Cardiac muscle cell (in vitro differentiated cells and primary cell): ENCODE data around the gene EZR. TPM values are rescaled to one million over a fixed set of nuclear protein-coding genes. Genes with fewer than 3 reads are reported as not detected.

Experiments used
- DNase-seq, 2 donors: peaks; one replicate each; pipeline versions ENCODE4 v3.0.0 to v3.0.0-alpha.2; 2010 to 2017; ENCODE audit warnings: low read depth in 1 of 2, low spot score in 1 of 2
- H3K27ac ChIP-seq: fragments of 200-600 bp; sonication (generic); 2 replicates; pipeline ENCODE4 v1.5.1; 2016
- H3K27me3 ChIP-seq: fragments of 200-600 bp; sonication (generic); 2 replicates; pipeline ENCODE4 v1.6.0; 2016; ENCODE audit warnings: control low read depth
- H3K36me3 ChIP-seq: fragments of 200-600 bp; sonication (generic); 2 replicates; pipeline ENCODE4 v1.5.1; 2016; ENCODE audit warnings: control low read depth
- H3K4me1 ChIP-seq: fragments of 200-600 bp; sonication (generic); 2 replicates; pipeline ENCODE4 v1.8.1; 2017; ENCODE audit warnings: low read depth, mild to moderate bottlenecking, mixed run types
- H3K4me3 ChIP-seq: fragments of 200-600 bp; sonication (generic); 2 replicates; pipeline ENCODE4 v1.5.1; 2016; ENCODE audit warnings: mild to moderate bottlenecking
- H3K9me3 ChIP-seq: fragments of 200-600 bp; sonication (generic); 2 replicates; pipeline ENCODE4 v1.5.1; 2017; ENCODE audit warnings: low read depth, mild to moderate bottlenecking, control low read depth
- polyA plus RNA-seq: library from polyadenylated mRNA; unstranded; fragments of >200 nt; fragmentation: Nextera tagmentation; extraction: Ambion mirVana; gene quantifications from 2 replicates; pipeline ENCODE4 v1.2.1, GENCODE V29; 2016
- total RNA-seq: library from RNA; depleted of rRNA; stranded (reverse); fragments of >200 nt; gene quantifications from 2 replicates; pipeline ENCODE4 v1.2.3, GENCODE V29; 2016
- TF ChIP-seq, protein P1 (sequence below): IDR thresholded peaks from 2 replicates; pipeline ENCODE4 v1.5.1; 2012; ENCODE audit warnings: low read depth, mild to moderate bottlenecking, low read length

The EZR gene
- total and polyA plus RNA-seq, 2 experiments from 2014 or later: 356 to 448 TPM

GRCh38 chr6:158764926-158765325 is 54.2 kb downstream of the EZR start:
- TF ChIP-seq, protein P1, sequence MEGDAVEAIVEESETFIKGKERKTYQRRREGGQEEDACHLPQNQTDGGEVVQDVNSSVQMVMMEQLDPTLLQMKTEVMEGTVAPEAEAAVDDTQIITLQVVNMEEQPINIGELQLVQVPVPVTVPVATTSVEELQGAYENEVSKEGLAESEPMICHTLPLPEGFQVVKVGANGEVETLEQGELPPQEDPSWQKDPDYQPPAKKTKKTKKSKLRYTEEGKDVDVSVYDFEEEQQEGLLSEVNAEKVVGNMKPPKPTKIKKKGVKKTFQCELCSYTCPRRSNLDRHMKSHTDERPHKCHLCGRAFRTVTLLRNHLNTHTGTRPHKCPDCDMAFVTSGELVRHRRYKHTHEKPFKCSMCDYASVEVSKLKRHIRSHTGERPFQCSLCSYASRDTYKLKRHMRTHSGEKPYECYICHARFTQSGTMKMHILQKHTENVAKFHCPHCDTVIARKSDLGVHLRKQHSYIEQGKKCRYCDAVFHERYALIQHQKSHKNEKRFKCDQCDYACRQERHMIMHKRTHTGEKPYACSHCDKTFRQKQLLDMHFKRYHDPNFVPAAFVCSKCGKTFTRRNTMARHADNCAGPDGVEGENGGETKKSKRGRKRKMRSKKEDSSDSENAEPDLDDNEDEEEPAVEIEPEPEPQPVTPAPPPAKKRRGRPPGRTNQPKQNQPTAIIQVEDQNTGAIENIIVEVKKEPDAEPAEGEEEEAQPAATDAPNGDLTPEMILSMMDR: no peak
- H3K36me3 ChIP-seq: peaks cover 45% of the 10 kb centered on the region
- peaks cover 22% of the 10 kb centered on the region for H3K4me1 ChIP-seq
- no peaks in the 10 kb centered on the region for H3K9me3 ChIP-seq
- H3K27me3 ChIP-seq: no peaks in the 10 kb centered on the region
- no peak overlapping the region for H3K4me3 ChIP-seq
- H3K27ac ChIP-seq: peak overlapping the region; percentile 92
- no peak for DNase-seq

- peaks cover 25% of the 10 kb centered on the region for H3K4me1 ChIP-seq
- no peaks in the 10 kb centered on the region for H3K27me3 ChIP-seq
- peak overlapping the region; percentile 92 for H3K27ac ChIP-seq
- H3K4me3 ChIP-seq: no peak overlapping the region
- DNase-seq: no peak
- H3K36me3 ChIP-seq: peaks cover 39% of the 10 kb centered on the region
- H3K9me3 ChIP-seq: no peaks in the 10 kb centered on the region
- TF ChIP-seq, protein P1: no peak
Measured at GRCh38 chr6:158764183-158764849, 54.9 kb downstream of the EZR start.

- TF ChIP-seq, protein P1: no peak
- H3K27me3 ChIP-seq: no peaks in the 10 kb centered on the region
- no peak for DNase-seq
- H3K9me3 ChIP-seq: no peaks in the 10 kb centered on the region
- peak overlapping the region; percentile 92 for H3K27ac ChIP-seq
- H3K4me3 ChIP-seq: no peak overlapping the region
- peaks cover 32% of the 10 kb centered on the region for H3K36me3 ChIP-seq
- H3K4me1 ChIP-seq: peaks cover 28% of the 10 kb centered on the region
Measured at GRCh38 chr6:158763434-158764182, 55.6 kb downstream of the EZR start.

DNA sequence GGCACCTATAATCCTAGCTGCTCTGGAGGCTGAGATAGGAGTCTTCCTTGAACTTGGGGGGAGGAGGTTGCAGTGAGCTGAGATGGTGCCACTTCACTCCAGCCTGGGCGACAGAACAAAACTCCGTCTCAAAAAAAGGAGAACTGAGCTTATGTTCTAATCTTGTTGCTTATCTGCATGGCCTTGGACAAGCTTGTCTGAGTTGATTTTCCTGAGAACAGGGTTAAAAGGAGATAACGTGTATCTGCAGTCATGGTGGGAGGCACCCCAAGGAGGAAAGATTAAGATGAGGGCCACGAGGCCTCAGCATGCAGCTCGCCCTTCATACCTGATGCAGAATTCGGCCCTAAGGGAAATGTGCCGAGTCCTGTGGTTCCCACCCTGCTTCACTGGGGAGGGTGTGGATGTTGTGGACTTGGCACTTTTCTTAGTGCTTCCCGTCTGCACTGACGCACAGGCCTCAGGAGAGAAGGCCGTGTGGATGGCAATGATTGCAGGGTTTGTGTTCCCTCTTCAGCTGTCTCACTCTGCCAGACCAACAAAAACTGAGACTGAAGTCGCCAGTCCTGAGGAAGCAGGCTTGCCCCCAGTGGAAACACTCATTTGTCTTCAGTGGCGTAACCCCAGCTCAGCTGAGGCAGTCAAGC is 56.3 kb downstream of the EZR start:
- Histone ChIP-seq H3K27me3 (no peaks in the 10 kb centered on the region), H3K4me3 (no peak overlapping the region), H3K4me1 (peaks cover 33% of the 10 kb centered on the region), H3K27ac (peak overlapping the region; percentile 92), H3K36me3 (peaks cover 25% of the 10 kb centered on the region), H3K9me3 (no peaks in the 10 kb centered on the region)
- TF ChIP-seq, protein P1: no peak
- peak in 1 of 2 donors; percentile 27 for DNase-seq

GRCh38 chr6:158761746-158762145 is 57.4 kb downstream of the EZR start:
- H3K9me3 ChIP-seq: no peaks in the 10 kb centered on the region
- peaks cover 13% of the 10 kb centered on the region for H3K36me3 ChIP-seq
- TF ChIP-seq, protein P1: no peak
- H3K27me3 ChIP-seq: no peaks in the 10 kb centered on the region
- H3K27ac ChIP-seq: peak overlapping the region; percentile 92
- H3K4me1 ChIP-seq: peaks cover 38% of the 10 kb centered on the region
- DNase-seq: no peak
- no peak overlapping the region for H3K4me3 ChIP-seq
